H1 (cell line): ENCODE results near the gene ZFAND3.

Experiments
- EZH2 ChIP-seq: fragments of 200-600 bp; sonication (generic); IDR thresholded peaks from 2 replicates; pipeline ENCODE4 v1.7.1; 2012; ENCODE audit warnings: low read depth, mild to moderate bottlenecking, moderate library complexity, low read length, inconsistent platforms; ENCODE audit not compliant: severe bottlenecking
- SIN3A ChIP-seq, 2 experiments: IDR thresholded peaks in 1 of 2; conservative IDR thresholded peaks in 1 of 2; 2 replicates each; pipeline ENCODE4 v1.6.1; 2011 to 2012; ENCODE audit warnings: low read length in 2 of 2, improper control_type of control experiment in 1 of 2, low read depth in 1 of 2, mild to moderate bottlenecking in 1 of 2

DNA sequence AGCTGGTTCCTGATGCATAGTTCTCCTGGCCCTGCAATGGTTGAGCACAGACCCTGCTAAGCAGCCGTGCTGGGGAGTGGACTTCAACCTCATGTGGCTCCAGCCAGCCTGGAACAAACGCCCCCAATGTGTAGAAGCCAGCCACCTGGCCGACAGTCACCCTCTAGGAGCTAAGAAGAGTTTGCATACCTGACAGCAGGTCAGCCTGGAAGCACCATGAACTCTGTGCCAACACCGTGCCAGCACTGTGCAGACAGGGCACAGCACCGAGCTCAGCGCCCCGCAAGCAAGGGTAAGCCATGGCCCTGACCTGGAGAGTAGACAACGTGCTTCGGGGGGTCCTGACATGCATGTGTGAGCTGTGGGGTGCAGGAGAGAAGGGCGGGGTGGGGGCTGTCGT is 356.3 kb downstream of the ZFAND3 start:
- TF ChIP-seq EZH2 (no peak), SIN3A (conservative IDR thresholded peaks at IDR 0.05 in 1 of 2, IDR thresholded peaks at IDR 0.05 in 1 of 2; ENCODE audit: low read depth in 1 of 2, low read length in 2 of 2) (no peak)
